Stimulated activated naive CD8-positive, alpha-beta T cell treated with anti-CD3 and anti-CD28 coated beads, Interleukin-15, Interleukin-2, amounts not matched to agents 100 U/mL and 50 U/mL, for 24 hours (primary cell): ENCODE results near the gene HRH2.
"Not testable (repeated sequence)": the region's sequence is repeated elsewhere in the genome, so short reads cannot be mapped to it uniquely, and the experiment has no call there.

Experiments
- ATAC-seq: fragments of 150-1000 bp; cut with Tn5 transposase; one replicate; pipeline ENCODE4 v1.10.0; 2021
- DNase-seq: peaks from one replicate; pipeline ENCODE4 v3.0.0; 2021

Gene HRH2

GRCh38 chr5:175649967-175650366 is 7.9 kb upstream of the HRH2 start:
- DNase-seq (no peak), ATAC-seq (no peak)

GRCh38 chr5:175650430-175651205 is 7.3 kb upstream of the HRH2 start:
- ATAC-seq, DNase-seq: not testable (repeated sequence)

- ATAC-seq, result peak; percentile 71
- DNase-seq, result peak; percentile 82
Observed at GRCh38 chr5:175652741-175653663, 4.9 kb upstream of the HRH2 start.

GRCh38 chr5:175653763-175654162 is 4.1 kb upstream of the HRH2 start:
- ATAC-seq, result no peak
- DNase-seq, result peak; percentile 26

GRCh38 chr5:175654339-175654738 is 3.5 kb upstream of the HRH2 start:
- ATAC-seq, result no peak
- no peak for DNase-seq

GRCh38 chr5:175654807-175655206 is 3.1 kb upstream of the HRH2 start:
- DNase-seq, result peak; percentile 41
- peak; percentile 27 for ATAC-seq

- peak; percentile 27 for DNase-seq
- no peak for ATAC-seq
Observed at GRCh38 chr5:175655411-175655810, 2.5 kb upstream of the HRH2 start.

GRCh38 chr5:175656966-175657365 is 905 bp upstream of the HRH2 start:
- no peak for ATAC-seq
- no peak for DNase-seq

- peak; percentile 44 for ATAC-seq
Observed at GRCh38 chr5:175658299-175659145, 651 bp downstream of the HRH2 start.

GRCh38 chr5:175659546-175660253 is 1.8 kb downstream of the HRH2 start:
- ATAC-seq, result no peak
- no peak for DNase-seq

More at GRCh38 chr5:175658299-175659145, 651 bp downstream of the HRH2 start:
- peak; percentile 57 for DNase-seq

- ATAC-seq (no peak), DNase-seq (no peak)
Observed at GRCh38 chr5:175663186-175664184, 5.6 kb downstream of the HRH2 start.

GRCh38 chr5:175664723-175665122 is 6.9 kb downstream of the HRH2 start:
- no peak for ATAC-seq
- no peak for DNase-seq

GRCh38 chr5:175666216-175666615 is 8.3 kb downstream of the HRH2 start:
- DNase-seq (no peak), ATAC-seq (peak; percentile 21)

- no peak for ATAC-seq
- DNase-seq, result no peak
Observed at GRCh38 chr5:175668006-175668405, 10.1 kb downstream of the HRH2 start.

- DNase-seq, result no peak
- ATAC-seq, result no peak
Observed at GRCh38 chr5:175670372-175670771, 12.5 kb downstream of the HRH2 start.

GRCh38 chr5:175671013-175671412 is 13.1 kb downstream of the HRH2 start:
- no peak for ATAC-seq
- no peak for DNase-seq

GRCh38 chr5:175672976-175673648 is 15.2 kb downstream of the HRH2 start:
- DNase-seq (no peak), ATAC-seq (no peak)

GRCh38 chr5:175674731-175675346 is 17.0 kb downstream of the HRH2 start:
- no peak for ATAC-seq
- no peak for DNase-seq

GRCh38 chr5:175675873-175676272 is 18.0 kb downstream of the HRH2 start:
- no peak for DNase-seq

More at GRCh38 chr5:175675873-175676272, 18.0 kb downstream of the HRH2 start:
- no peak for ATAC-seq
